ENCODE results near the gene ZMYND8. TPM values are rescaled to one million over a fixed set of nuclear protein-coding genes. Genes with fewer than 3 reads are reported as not detected.
A peak's percentile ranks its signal among the peaks of the same experiment; 100 is the strongest.
"Not testable (repeated sequence)": the region's sequence is repeated elsewhere in the genome, so short reads cannot be mapped to it uniquely, and the experiment has no call there.

Gene ZMYND8
- total RNA-seq, 1 experiment from 2014 or later, result 11.6 TPM

DNA sequence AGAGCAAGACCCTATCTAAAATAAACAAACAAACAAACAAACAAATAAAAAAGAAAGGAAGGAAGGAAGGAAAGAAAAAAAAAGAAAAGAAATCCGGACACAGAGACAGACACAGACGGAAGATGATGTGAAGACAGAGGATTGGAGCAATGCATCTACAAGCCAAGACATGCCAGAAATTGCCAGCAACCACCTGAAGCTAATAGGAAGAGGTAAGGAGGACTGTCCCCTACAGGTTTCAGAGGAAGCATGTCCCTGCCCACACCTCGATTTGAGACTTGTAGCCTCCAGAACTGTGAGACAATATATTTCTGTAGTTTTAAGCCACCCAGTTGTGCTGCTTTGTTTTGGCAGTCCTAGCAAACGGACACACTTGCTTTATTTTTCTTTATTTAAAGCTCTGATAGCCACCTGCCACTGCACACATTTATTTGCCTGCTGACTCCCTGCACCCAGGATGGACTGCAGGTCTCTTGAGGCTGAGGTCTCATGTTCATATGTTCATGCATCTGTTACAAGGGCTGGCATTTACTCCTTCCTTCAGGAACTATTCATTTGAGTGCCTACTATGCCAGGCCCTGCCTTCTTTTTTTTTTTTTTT, 20.7 kb upstream of the ZMYND8 start:
- intact Hi-C loops (cut with micrococcal nuclease), result no loop called here
- Histone ChIP-seq H3K27me3 (ENCODE audit: low read length) (no peaks in the 10 kb centered on the region), H3K79me2 (ENCODE audit: low read length) (no peaks in the 10 kb centered on the region), H3K4me1 (ENCODE audit: insufficient read depth, low read length) (peaks cover 11% of the 10 kb centered on the region), H3K4me2 (ENCODE audit: low read length) (no peak overlapping the region), H3K9me3 (ENCODE audit: low read length) (no peaks in the 10 kb centered on the region), H3K36me3 (ENCODE audit: low read depth, low read length) (no peaks in the 10 kb centered on the region), H2AFZ (ENCODE audit: low read length) (0 out of 2 replicates have a peak overlapping the region, but pooled peaks have one; percentile 9), H3K9ac (ENCODE audit: low read length) (no peak overlapping the region), H3K9me2 (replicated peaks; ENCODE audit: low read length) (no peaks in the 10 kb centered on the region), H4K20me1 (ENCODE audit: low read length) (no peaks in the 10 kb centered on the region), H3K4me3 (ENCODE audit: low read length) (no peak overlapping the region), H3F3A (ENCODE audit: low read length, unreplicated experiment) (no peaks in the 10 kb centered on the region), H3K27ac (ENCODE audit: low read length) (no peak overlapping the region)
- CTCF ChIA-PET, result no interaction called here
- POLR2A ChIA-PET (ENCODE audit: unreplicated experiment), result no interaction called here
- no TSS peak for BruUV-seq (replicated peaks)
- ATAC-seq (peak; percentile 22; the same call in 1 of the 2 replicates), DNase-seq (no peak)
- TF ChIP-seq EZH2phosphoT487 (IDR thresholded peaks at IDR 0.05; ENCODE audit: borderline replicate concordance, low read length) (no peak), EZH2 (IDR thresholded peaks at IDR 0.05; ENCODE audit: low read length, unreplicated experiment) (no peak)
- TF ChIP-seq, protein P1, sequence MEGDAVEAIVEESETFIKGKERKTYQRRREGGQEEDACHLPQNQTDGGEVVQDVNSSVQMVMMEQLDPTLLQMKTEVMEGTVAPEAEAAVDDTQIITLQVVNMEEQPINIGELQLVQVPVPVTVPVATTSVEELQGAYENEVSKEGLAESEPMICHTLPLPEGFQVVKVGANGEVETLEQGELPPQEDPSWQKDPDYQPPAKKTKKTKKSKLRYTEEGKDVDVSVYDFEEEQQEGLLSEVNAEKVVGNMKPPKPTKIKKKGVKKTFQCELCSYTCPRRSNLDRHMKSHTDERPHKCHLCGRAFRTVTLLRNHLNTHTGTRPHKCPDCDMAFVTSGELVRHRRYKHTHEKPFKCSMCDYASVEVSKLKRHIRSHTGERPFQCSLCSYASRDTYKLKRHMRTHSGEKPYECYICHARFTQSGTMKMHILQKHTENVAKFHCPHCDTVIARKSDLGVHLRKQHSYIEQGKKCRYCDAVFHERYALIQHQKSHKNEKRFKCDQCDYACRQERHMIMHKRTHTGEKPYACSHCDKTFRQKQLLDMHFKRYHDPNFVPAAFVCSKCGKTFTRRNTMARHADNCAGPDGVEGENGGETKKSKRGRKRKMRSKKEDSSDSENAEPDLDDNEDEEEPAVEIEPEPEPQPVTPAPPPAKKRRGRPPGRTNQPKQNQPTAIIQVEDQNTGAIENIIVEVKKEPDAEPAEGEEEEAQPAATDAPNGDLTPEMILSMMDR (conservative IDR thresholded peaks at IDR 0.05; ENCODE audit: low read depth, low read length), result no peak

DNA sequence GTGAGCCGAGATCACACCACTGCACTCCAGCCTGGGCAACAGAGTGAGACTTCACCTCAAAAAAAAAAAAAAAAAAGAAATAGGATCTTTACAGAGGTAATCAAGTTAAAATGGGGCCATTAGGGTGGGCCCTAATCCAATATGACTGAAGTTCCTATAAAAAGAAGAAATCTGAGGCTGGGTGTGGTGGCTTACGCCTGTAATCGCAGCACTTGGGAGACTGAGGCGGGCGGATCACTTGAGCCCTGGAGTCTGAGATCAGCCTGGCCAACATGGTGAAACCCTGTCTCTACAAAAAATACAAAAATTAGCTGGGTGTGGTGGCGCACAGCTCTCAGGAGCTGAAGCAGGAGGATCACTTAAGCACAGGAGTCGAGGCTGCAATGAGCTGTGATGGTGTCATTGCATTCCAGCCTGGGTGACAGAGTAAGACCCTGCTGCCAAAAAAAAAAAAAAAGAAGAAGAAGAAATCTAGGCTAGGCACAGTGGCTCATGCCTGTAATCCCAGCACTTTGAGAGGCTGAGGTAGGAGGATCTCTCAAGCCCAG, 19.7 kb upstream of the ZMYND8 start:
- ATAC-seq; H4K20me1 ChIP-seq (ENCODE audit: low read length); H3F3A ChIP-seq (ENCODE audit: low read length, unreplicated experiment); H3K27me3 ChIP-seq (ENCODE audit: low read length); H3K9ac ChIP-seq (ENCODE audit: low read length); H3K9me2 ChIP-seq (replicated peaks; ENCODE audit: low read length); H3K27ac ChIP-seq (ENCODE audit: low read length); H2AFZ ChIP-seq (ENCODE audit: low read length); H3K4me3 ChIP-seq (ENCODE audit: low read length); POLR2A ChIA-PET (ENCODE audit: unreplicated experiment); H3K4me2 ChIP-seq (ENCODE audit: low read length); CTCF ChIA-PET; intact Hi-C loops (cut with micrococcal nuclease); H3K36me3 ChIP-seq (ENCODE audit: low read depth, low read length); DNase-seq; H3K9me3 ChIP-seq (ENCODE audit: low read length); H3K79me2 ChIP-seq (ENCODE audit: low read length); BruUV-seq (replicated peaks): not testable (repeated sequence)
- H3K4me1 ChIP-seq (ENCODE audit: insufficient read depth, low read length), result peaks cover 11% of the 10 kb centered on the region

DNA sequence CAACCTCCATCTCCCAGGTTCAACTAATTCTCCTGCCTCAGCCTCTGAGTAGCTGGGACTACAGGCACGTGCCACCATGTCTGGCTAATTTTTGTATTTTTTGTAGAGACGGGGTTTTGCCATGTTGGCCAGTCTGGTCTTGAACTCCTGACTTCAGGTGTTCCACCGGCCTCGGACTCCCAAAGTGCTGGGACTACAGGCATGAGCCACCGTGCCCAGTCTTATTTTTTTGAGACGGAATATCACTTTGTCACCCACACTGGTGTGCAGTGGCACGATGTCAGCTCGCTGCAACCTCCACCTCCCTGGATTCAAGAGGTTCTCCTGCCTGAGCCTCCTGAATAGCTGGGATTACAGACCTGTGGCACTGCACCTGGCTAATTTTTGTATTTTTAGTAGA, 17.6 kb upstream of the ZMYND8 start:
- H3K36me3 ChIP-seq (ENCODE audit: low read depth, low read length); H3K4me2 ChIP-seq (ENCODE audit: low read length); H2AFZ ChIP-seq (ENCODE audit: low read length); ATAC-seq; BruUV-seq (replicated peaks); H3K9me2 ChIP-seq (replicated peaks; ENCODE audit: low read length); H4K20me1 ChIP-seq (ENCODE audit: low read length); H3F3A ChIP-seq (ENCODE audit: low read length, unreplicated experiment); H3K4me3 ChIP-seq (ENCODE audit: low read length); DNase-seq; H3K27ac ChIP-seq (ENCODE audit: low read length); H3K79me2 ChIP-seq (ENCODE audit: low read length); intact Hi-C loops (cut with micrococcal nuclease); CTCF ChIA-PET; POLR2A ChIA-PET (ENCODE audit: unreplicated experiment); H3K27me3 ChIP-seq (ENCODE audit: low read length); H3K9ac ChIP-seq (ENCODE audit: low read length); H3K9me3 ChIP-seq (ENCODE audit: low read length): not testable (repeated sequence)
- peaks cover 11% of the 10 kb centered on the region for H3K4me1 ChIP-seq (ENCODE audit: insufficient read depth, low read length)
